WTC11 (cell line): ENCODE results near the gene HLF.

Experiments used
- GABPB1 ChIP-seq: sonication (generic); formaldehyde crosslinking; IDR thresholded peaks from 2 replicates; pipeline ENCODE4 v1.8.1; 2023; ENCODE audit warnings: mild to moderate bottlenecking, missing genetic modification reagents
- GTF2I ChIP-seq: fragments of 250-450 bp; sonication (Bioruptor Pico); conservative IDR thresholded peaks from 2 replicates; pipeline ENCODE4 v1.4.0; 2021; ENCODE audit warnings: mild to moderate bottlenecking
- SMAD3 ChIP-seq: sonication (generic); formaldehyde crosslinking; IDR thresholded peaks from 2 replicates; pipeline ENCODE4 v1.8.0; 2022; ENCODE audit warnings: missing genetic modification reagents, mild to moderate bottlenecking, borderline replicate concordance
- TF ChIP-seq, protein P1 (sequence below): fragments of 200-600 bp; IDR thresholded peaks from 2 replicates; pipeline ENCODE4 v1.8.0; 2022; ENCODE audit warnings: antibody characterized with exemption
- TF ChIP-seq, protein P2 (sequence below): sonication (generic); formaldehyde crosslinking; IDR thresholded peaks from 2 replicates; pipeline ENCODE4 v1.8.0; 2022; ENCODE audit warnings: mild to moderate bottlenecking, missing genetic modification reagents
- TF ChIP-seq, protein P3 (sequence below): fragments of 250-450 bp; sonication (Bioruptor Pico); IDR thresholded peaks from 2 replicates; pipeline ENCODE4 v1.9.0; 2021; ENCODE audit warnings: mild to moderate bottlenecking, borderline replicate concordance
- TF ChIP-seq, protein P4 (sequence below): sonication (generic); formaldehyde crosslinking; IDR thresholded peaks from 2 replicates; pipeline ENCODE4 v1.8.1; 2023; ENCODE audit warnings: mild to moderate bottlenecking, missing genetic modification reagents
- TF ChIP-seq, protein P5 (sequence below): sonication (generic); formaldehyde crosslinking; IDR thresholded peaks from 2 replicates; pipeline ENCODE4 v1.8.1; 2023; ENCODE audit warnings: mild to moderate bottlenecking, missing genetic modification reagents

DNA sequence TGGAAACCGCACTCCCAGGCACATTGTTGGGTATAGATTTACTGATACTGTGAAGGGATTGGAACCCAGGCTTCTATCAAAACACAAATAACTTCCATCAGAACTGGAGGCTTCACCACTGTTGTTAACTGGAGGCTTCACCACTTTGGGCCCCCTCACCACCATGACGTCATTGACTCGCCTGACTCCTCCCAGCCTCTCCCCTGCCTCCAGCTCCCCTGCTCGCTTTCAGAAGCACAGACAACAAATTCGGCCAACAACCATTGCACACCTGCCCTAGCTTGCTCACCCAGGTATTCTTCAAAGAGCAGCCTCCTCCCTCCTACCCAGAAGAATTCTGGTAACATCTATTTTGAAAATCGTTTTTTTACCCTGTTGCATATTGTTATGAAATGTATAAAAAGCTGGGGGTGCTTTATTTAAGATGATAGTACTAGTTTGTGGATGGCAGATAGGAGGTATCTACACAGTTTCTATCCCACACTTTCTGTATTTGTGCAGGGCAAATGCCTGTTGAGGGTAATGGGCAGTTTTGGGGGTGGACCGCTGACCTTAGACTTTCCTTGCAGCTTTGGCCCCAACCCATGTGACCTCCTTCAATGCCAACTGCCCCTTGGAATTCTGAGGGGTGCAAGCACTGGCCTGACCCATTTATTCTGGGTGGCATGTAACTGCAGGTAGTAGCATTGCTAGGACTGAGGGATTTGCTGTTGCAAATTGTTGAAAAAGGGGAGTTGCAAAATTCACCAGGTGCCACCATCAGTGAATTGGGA is 54.1 kb downstream of the HLF start:
- TF ChIP-seq, protein P1, sequence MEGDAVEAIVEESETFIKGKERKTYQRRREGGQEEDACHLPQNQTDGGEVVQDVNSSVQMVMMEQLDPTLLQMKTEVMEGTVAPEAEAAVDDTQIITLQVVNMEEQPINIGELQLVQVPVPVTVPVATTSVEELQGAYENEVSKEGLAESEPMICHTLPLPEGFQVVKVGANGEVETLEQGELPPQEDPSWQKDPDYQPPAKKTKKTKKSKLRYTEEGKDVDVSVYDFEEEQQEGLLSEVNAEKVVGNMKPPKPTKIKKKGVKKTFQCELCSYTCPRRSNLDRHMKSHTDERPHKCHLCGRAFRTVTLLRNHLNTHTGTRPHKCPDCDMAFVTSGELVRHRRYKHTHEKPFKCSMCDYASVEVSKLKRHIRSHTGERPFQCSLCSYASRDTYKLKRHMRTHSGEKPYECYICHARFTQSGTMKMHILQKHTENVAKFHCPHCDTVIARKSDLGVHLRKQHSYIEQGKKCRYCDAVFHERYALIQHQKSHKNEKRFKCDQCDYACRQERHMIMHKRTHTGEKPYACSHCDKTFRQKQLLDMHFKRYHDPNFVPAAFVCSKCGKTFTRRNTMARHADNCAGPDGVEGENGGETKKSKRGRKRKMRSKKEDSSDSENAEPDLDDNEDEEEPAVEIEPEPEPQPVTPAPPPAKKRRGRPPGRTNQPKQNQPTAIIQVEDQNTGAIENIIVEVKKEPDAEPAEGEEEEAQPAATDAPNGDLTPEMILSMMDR, result no peak
- TF ChIP-seq, protein P2, sequence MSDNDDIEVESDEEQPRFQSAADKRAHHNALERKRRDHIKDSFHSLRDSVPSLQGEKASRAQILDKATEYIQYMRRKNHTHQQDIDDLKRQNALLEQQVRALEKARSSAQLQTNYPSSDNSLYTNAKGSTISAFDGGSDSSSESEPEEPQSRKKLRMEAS (CRISPR knock-in tag), result no peak
- TF ChIP-seq, protein P3, sequence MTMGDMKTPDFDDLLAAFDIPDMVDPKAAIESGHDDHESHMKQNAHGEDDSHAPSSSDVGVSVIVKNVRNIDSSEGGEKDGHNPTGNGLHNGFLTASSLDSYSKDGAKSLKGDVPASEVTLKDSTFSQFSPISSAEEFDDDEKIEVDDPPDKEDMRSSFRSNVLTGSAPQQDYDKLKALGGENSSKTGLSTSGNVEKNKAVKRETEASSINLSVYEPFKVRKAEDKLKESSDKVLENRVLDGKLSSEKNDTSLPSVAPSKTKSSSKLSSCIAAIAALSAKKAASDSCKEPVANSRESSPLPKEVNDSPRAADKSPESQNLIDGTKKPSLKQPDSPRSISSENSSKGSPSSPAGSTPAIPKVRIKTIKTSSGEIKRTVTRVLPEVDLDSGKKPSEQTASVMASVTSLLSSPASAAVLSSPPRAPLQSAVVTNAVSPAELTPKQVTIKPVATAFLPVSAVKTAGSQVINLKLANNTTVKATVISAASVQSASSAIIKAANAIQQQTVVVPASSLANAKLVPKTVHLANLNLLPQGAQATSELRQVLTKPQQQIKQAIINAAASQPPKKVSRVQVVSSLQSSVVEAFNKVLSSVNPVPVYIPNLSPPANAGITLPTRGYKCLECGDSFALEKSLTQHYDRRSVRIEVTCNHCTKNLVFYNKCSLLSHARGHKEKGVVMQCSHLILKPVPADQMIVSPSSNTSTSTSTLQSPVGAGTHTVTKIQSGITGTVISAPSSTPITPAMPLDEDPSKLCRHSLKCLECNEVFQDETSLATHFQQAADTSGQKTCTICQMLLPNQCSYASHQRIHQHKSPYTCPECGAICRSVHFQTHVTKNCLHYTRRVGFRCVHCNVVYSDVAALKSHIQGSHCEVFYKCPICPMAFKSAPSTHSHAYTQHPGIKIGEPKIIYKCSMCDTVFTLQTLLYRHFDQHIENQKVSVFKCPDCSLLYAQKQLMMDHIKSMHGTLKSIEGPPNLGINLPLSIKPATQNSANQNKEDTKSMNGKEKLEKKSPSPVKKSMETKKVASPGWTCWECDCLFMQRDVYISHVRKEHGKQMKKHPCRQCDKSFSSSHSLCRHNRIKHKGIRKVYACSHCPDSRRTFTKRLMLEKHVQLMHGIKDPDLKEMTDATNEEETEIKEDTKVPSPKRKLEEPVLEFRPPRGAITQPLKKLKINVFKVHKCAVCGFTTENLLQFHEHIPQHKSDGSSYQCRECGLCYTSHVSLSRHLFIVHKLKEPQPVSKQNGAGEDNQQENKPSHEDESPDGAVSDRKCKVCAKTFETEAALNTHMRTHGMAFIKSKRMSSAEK, result no peak
- TF ChIP-seq, protein P4, sequence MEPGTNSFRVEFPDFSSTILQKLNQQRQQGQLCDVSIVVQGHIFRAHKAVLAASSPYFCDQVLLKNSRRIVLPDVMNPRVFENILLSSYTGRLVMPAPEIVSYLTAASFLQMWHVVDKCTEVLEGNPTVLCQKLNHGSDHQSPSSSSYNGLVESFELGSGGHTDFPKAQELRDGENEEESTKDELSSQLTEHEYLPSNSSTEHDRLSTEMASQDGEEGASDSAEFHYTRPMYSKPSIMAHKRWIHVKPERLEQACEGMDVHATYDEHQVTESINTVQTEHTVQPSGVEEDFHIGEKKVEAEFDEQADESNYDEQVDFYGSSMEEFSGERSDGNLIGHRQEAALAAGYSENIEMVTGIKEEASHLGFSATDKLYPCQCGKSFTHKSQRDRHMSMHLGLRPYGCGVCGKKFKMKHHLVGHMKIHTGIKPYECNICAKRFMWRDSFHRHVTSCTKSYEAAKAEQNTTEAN (CRISPR knock-in tag), result no peak
- TF ChIP-seq GABPB1 (CRISPR knock-in tag) (no peak), GTF2I (CRISPR knock-in tag) (no peak), SMAD3 (CRISPR knock-in tag) (no peak)
- TF ChIP-seq, protein P5, sequence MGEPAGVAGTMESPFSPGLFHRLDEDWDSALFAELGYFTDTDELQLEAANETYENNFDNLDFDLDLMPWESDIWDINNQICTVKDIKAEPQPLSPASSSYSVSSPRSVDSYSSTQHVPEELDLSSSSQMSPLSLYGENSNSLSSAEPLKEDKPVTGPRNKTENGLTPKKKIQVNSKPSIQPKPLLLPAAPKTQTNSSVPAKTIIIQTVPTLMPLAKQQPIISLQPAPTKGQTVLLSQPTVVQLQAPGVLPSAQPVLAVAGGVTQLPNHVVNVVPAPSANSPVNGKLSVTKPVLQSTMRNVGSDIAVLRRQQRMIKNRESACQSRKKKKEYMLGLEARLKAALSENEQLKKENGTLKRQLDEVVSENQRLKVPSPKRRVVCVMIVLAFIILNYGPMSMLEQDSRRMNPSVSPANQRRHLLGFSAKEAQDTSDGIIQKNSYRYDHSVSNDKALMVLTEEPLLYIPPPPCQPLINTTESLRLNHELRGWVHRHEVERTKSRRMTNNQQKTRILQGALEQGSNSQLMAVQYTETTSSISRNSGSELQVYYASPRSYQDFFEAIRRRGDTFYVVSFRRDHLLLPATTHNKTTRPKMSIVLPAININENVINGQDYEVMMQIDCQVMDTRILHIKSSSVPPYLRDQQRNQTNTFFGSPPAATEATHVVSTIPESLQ (CRISPR knock-in tag), result no peak
